RWPE2 (cell line): ENCODE results near the gene ACTR3C.

ENCODE experiments used
- ATAC-seq: fragments of 200-7000 bp; cut with Tn5 transposase; 3 replicates; pipeline ENCODE4 v1.9.1; 2021; ENCODE audit warnings: low read depth
- DNase-seq: peaks from one replicate; pipeline ENCODE4 v3.0.0-alpha.2; 2020; ENCODE audit warnings: low spot score
- H3K27ac ChIP-seq: fragments of 450-650 bp; 2 replicates; pipeline ENCODE4 v1.5.1; 2017; ENCODE audit warnings: mild to moderate bottlenecking; ENCODE audit not compliant: poor library complexity, severe bottlenecking
- H3K27me3 ChIP-seq: fragments of 250-450 bp; sonication (Bioruptor Pico); 2 replicates; pipeline ENCODE4 v1.5.1; 2021; ENCODE audit warnings: mild to moderate bottlenecking, moderate library complexity; ENCODE audit not compliant: insufficient read depth, poor library complexity, severe bottlenecking
- H3K36me3 ChIP-seq: fragments of 250-450 bp; sonication (Bioruptor Pico); 2 replicates; pipeline ENCODE4 v1.5.1; 2020; ENCODE audit warnings: low read depth, mild to moderate bottlenecking, moderate library complexity
- H3K4me1 ChIP-seq: fragments of 250-450 bp; sonication (Bioruptor Pico); 2 replicates; pipeline ENCODE4 v1.5.1; 2021; ENCODE audit warnings: mild to moderate bottlenecking, moderate library complexity; ENCODE audit not compliant: insufficient read depth, poor library complexity, severe bottlenecking
- H3K4me3 ChIP-seq: fragments of 250-450 bp; sonication (Bioruptor Pico); 2 replicates; pipeline ENCODE4 v1.5.1; 2021; ENCODE audit warnings: mild to moderate bottlenecking, moderate library complexity; ENCODE audit not compliant: severe bottlenecking
- H3K9me3 ChIP-seq: fragments of 250-450 bp; sonication (Bioruptor Pico); 2 replicates; pipeline ENCODE4 v1.5.1; 2021; ENCODE audit warnings: mild to moderate bottlenecking, moderate library complexity; ENCODE audit not compliant: severe bottlenecking
- CTCF ChIP-seq: fragments of 450-650 bp; IDR thresholded peaks from one replicate; pipeline ENCODE4 v1.5.1; 2017; ENCODE audit warnings: mild to moderate bottlenecking, moderate library complexity; ENCODE audit not compliant: poor library complexity, severe bottlenecking

Gene ACTR3C

DNA sequence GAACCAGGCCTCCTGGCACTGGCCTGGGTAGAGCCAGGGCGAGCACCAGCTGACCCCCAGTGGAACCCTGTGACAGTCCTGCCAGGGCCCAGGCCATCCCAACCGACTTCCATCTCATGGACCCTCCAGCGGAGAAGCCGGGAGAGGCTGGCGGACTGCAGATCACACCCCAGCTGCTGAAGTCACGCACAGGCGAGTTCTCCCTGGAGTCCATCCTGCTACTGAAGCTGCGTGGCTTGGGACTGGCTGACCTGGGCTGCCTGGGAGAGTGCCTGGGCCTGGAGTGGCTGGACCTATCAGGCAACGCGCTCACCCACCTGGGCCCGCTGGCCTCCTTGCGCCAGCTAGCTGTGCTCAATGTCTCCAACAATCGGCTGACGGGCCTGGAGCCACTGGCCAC lies 13.4 kb upstream of the ACTR3C start:
- Histone ChIP-seq H3K27me3 (peaks cover 16% of the 10 kb centered on the region), H3K4me3 (no peak overlapping the region), H3K36me3 (no peaks in the 10 kb centered on the region), H3K9me3 (no peaks in the 10 kb centered on the region), H3K4me1 (no peaks in the 10 kb centered on the region), H3K27ac (no peak overlapping the region)
- TF ChIP-seq CTCF = no peak
- DNase-seq (no peak), ATAC-seq (no peak)

- Histone ChIP-seq H3K4me3 (no peak overlapping the region), H3K36me3 (no peaks in the 10 kb centered on the region), H3K27me3 (peaks cover 9% of the 10 kb centered on the region), H3K9me3 (no peaks in the 10 kb centered on the region), H3K4me1 (no peaks in the 10 kb centered on the region), H3K27ac (no peak overlapping the region)
- DNase-seq (no peak), ATAC-seq (no peak)
- TF ChIP-seq CTCF = no peak
These were observed 12.4 kb upstream of the ACTR3C start for GRCh38 chr7:150335774-150336112.

DNA sequence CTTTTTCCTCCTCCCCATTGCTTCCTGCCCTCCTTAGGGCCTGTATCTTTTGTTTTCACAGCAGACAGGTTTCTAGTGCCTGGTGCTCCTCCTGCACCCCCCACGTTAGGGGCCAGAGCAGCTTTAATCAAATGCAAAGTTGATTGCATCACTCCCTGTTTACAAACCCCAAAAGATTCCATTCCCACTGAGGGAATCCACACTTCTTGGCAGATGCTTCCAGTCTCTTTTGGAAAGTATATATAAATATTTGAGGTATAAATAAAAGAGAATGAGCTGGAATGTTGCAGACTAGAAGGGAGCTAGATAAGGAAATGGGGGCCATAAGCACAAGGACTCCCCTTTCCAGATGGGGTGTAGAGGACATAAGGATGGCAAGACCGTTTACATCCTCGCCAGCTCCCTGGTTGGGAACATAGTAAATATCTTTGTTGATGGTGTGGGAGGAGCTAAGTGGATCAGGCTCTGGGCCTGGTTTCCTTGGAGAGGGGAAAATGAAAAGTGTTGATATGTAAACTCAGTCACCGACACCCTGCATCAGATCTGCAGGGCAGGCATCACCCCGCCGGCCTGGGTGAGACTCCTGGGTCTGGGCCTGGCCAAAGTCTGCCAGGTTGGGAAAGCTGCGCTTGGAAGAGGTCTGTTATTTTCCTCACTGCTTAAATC lies 11.9 kb upstream of the ACTR3C start:
- DNase-seq (no peak), ATAC-seq (no peak)
- no peak for TF ChIP-seq CTCF
- Histone ChIP-seq H3K27ac (no peak overlapping the region), H3K27me3 (peaks cover 4% of the 10 kb centered on the region), H3K4me3 (no peak overlapping the region), H3K9me3 (no peaks in the 10 kb centered on the region), H3K36me3 (no peaks in the 10 kb centered on the region), H3K4me1 (no peaks in the 10 kb centered on the region)

GRCh38 chr7:150334108-150334507 lies 10.8 kb upstream of the ACTR3C start:
- Histone ChIP-seq H3K27me3 (no peaks in the 10 kb centered on the region), H3K27ac (no peak overlapping the region), H3K4me1 (no peaks in the 10 kb centered on the region), H3K36me3 (no peaks in the 10 kb centered on the region), H3K9me3 (no peaks in the 10 kb centered on the region), H3K4me3 (no peak overlapping the region)
- TF ChIP-seq CTCF = no peak
- ATAC-seq (no peak), DNase-seq (no peak)

- Histone ChIP-seq H3K27ac (no peak overlapping the region), H3K4me1 (no peaks in the 10 kb centered on the region), H3K4me3 (no peak overlapping the region), H3K27me3 (no peaks in the 10 kb centered on the region), H3K36me3 (0 out of 2 replicates have a peak, but pooled peaks cover 3% of the 10 kb centered on the region), H3K9me3 (no peaks in the 10 kb centered on the region)
- TF ChIP-seq CTCF = no peak
- no peak for ATAC-seq
- no peak for DNase-seq
These were observed 10.3 kb upstream of the ACTR3C start for GRCh38 chr7:150333659-150334058.
